ENCODE results near the gene EXOC3L4.

GRCh38 chr14:103155010-103155409 lies 60.5 kb downstream of the EXOC3L4 start:
- TF ChIP-seq POLR2AphosphoS5 (IDR thresholded peaks at IDR 0.05; ENCODE audit: low read depth) = no peak
- TF ChIP-seq REST (IDR thresholded peaks at IDR 0.05; ENCODE audit: insufficient replicate concordance, low read depth) = no peak
- TF ChIP-seq, protein P1, sequence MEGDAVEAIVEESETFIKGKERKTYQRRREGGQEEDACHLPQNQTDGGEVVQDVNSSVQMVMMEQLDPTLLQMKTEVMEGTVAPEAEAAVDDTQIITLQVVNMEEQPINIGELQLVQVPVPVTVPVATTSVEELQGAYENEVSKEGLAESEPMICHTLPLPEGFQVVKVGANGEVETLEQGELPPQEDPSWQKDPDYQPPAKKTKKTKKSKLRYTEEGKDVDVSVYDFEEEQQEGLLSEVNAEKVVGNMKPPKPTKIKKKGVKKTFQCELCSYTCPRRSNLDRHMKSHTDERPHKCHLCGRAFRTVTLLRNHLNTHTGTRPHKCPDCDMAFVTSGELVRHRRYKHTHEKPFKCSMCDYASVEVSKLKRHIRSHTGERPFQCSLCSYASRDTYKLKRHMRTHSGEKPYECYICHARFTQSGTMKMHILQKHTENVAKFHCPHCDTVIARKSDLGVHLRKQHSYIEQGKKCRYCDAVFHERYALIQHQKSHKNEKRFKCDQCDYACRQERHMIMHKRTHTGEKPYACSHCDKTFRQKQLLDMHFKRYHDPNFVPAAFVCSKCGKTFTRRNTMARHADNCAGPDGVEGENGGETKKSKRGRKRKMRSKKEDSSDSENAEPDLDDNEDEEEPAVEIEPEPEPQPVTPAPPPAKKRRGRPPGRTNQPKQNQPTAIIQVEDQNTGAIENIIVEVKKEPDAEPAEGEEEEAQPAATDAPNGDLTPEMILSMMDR (IDR thresholded peaks at IDR 0.05; ENCODE audit: insufficient read depth, low read length) = no peak

All from HL-60 (cell line).